Measurements from ENCODE around the gene ZNF211. TPM values are rescaled to one million over a fixed set of nuclear protein-coding genes. Genes with fewer than 3 reads are reported as not detected.
A peak's percentile ranks its signal among the peaks of the same experiment; 100 is the strongest.

Gene ZNF211
- total RNA-seq, 1 experiment from 2014 or later, result 8.2 TPM

GRCh38 chr19:57675881-57676280, 42.9 kb downstream of the ZNF211 start:
- BruUV-seq (replicated peaks), result no TSS peak
- DNase-seq (ENCODE audit: low spot score), result no peak
- ChIA-PET POLR2A (ENCODE audit: low non-redundant PET) (no interaction called here), CTCF (no interaction called here)
- H3K9me3 ChIP-seq (ENCODE audit: low read depth, low read length, poor library complexity, severe bottlenecking), result peaks cover 5% of the 10 kb centered on the region
- no peak overlapping the region for H3K27ac ChIP-seq (ENCODE audit: low read depth, low read length, poor library complexity, severe bottlenecking)
- no peaks in the 10 kb centered on the region for H3K4me1 ChIP-seq (ENCODE audit: insufficient read depth, low read length, poor library complexity, severe bottlenecking)
- no peak overlapping the region for H3K4me3 ChIP-seq (ENCODE audit: low read depth, low read length, poor library complexity, severe bottlenecking)
- no peaks in the 10 kb centered on the region for H3K36me3 ChIP-seq (ENCODE audit: insufficient read depth, low read length, poor library complexity, severe bottlenecking)
- no peaks in the 10 kb centered on the region for H3K27me3 ChIP-seq (replicated peaks; ENCODE audit: insufficient read depth, low read depth, low read length, poor library complexity)
- TF ChIP-seq CTCF (conservative IDR thresholded peaks at IDR 0.05; ENCODE audit: low read depth, low read length) (no peak), EZH2 (IDR thresholded peaks at IDR 0.05; ENCODE audit: borderline replicate concordance, low read depth, low read length, poor library complexity, severe bottlenecking) (no peak)
- intact Hi-C loops (cut with micrococcal nuclease; ENCODE audit: unreplicated experiment), result no loop called here

GRCh38 chr19:57682226-57682766, 49.3 kb downstream of the ZNF211 start:
- no peaks in the 10 kb centered on the region for H3K27me3 ChIP-seq (replicated peaks; ENCODE audit: insufficient read depth, low read depth, low read length, poor library complexity)
- peaks cover 54% of the 10 kb centered on the region for H3K9me3 ChIP-seq (ENCODE audit: low read depth, low read length, poor library complexity, severe bottlenecking)
- peak overlapping the region; percentile 61 for H3K27ac ChIP-seq (ENCODE audit: low read depth, low read length, poor library complexity, severe bottlenecking)
- ChIA-PET POLR2A (ENCODE audit: low non-redundant PET) (no interaction called here), CTCF (interaction anchor here (0.6 kb wide), 1 partner anchor 133 kb away, joined by 3 read pairs; no protein-coding TSS in a partner anchor)
- no peaks in the 10 kb centered on the region for H3K4me1 ChIP-seq (ENCODE audit: insufficient read depth, low read length, poor library complexity, severe bottlenecking)
- peaks cover 41% of the 10 kb centered on the region for H3K36me3 ChIP-seq (ENCODE audit: insufficient read depth, low read length, poor library complexity, severe bottlenecking)
- peak overlapping the region; percentile 73 for H3K4me3 ChIP-seq (ENCODE audit: low read depth, low read length, poor library complexity, severe bottlenecking)
- TSS peak; percentile 53 for BruUV-seq (replicated peaks)
- intact Hi-C loops (cut with micrococcal nuclease; ENCODE audit: unreplicated experiment), result no loop called here
- TF ChIP-seq EZH2 (IDR thresholded peaks at IDR 0.05; ENCODE audit: borderline replicate concordance, low read depth, low read length, poor library complexity, severe bottlenecking), result no peak
- TF ChIP-seq CTCF (conservative IDR thresholded peaks at IDR 0.05; ENCODE audit: low read depth, low read length), result no peak
- no peak for DNase-seq (ENCODE audit: low spot score)

DNA sequence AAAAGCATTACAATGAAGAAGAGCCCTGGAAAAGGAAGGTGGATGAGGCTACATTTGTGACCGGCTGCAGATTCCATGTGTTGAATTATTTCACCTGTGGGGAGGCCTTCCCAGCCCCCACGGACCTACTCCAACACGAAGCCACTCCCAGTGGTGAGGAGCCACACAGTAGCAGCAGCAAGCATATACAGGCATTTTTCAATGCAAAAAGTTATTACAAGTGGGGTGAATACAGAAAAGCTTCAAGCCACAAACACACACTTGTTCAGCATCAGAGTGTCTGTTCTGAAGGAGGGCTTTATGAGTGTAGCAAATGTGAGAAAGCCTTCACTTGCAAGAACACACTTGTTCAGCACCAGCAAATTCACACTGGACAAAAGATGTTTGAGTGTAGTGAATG, 53.8 kb downstream of the ZNF211 start:
- Histone ChIP-seq H3K27ac (ENCODE audit: low read depth, low read length, poor library complexity, severe bottlenecking) (no peak overlapping the region), H3K9me3 (ENCODE audit: low read depth, low read length, poor library complexity, severe bottlenecking) (peaks cover 92% of the 10 kb centered on the region), H3K27me3 (replicated peaks; ENCODE audit: insufficient read depth, low read depth, low read length, poor library complexity) (no peaks in the 10 kb centered on the region), H3K4me3 (ENCODE audit: low read depth, low read length, poor library complexity, severe bottlenecking) (no peak overlapping the region), H3K4me1 (ENCODE audit: insufficient read depth, low read length, poor library complexity, severe bottlenecking) (no peaks in the 10 kb centered on the region), H3K36me3 (ENCODE audit: insufficient read depth, low read length, poor library complexity, severe bottlenecking) (peaks cover 70% of the 10 kb centered on the region)
- DNase-seq (ENCODE audit: low spot score), result no peak
- POLR2A ChIA-PET (ENCODE audit: low non-redundant PET), result no interaction called here
- BruUV-seq (replicated peaks), result no TSS peak
- TF ChIP-seq CTCF (conservative IDR thresholded peaks at IDR 0.05; ENCODE audit: low read depth, low read length) (no peak), EZH2 (IDR thresholded peaks at IDR 0.05; ENCODE audit: borderline replicate concordance, low read depth, low read length, poor library complexity, severe bottlenecking) (no peak)
- intact Hi-C loops (cut with micrococcal nuclease; ENCODE audit: unreplicated experiment), result no loop called here
- CTCF ChIA-PET, result no interaction called here

All from A673 (cell line).